SU-DHL-6 (cell line): ENCODE measurements around the gene PRMT5.

Source experiments
- H2AFZ ChIP-seq: fragments of 200-600 bp; sonication (generic); 2 replicates; pipeline ENCODE4 v1.6.1; 2014; ENCODE audit warnings: low read depth, mild to moderate bottlenecking, moderate library complexity, mixed read lengths, antibody characterized with exemption, low read length; ENCODE audit not compliant: severe bottlenecking
- H3F3A ChIP-seq: fragments of 200-600 bp; shearing (Covaris generic); 2 replicates; pipeline ENCODE4 v1.6.0; 2016; ENCODE audit warnings: antibody characterized with exemption, mild to moderate bottlenecking; ENCODE audit not compliant: insufficient read depth
- H3K27ac ChIP-seq: fragments of 200-600 bp; sonication (generic); 2 replicates; pipeline ENCODE4 v1.5.1; 2016; ENCODE audit warnings: low read depth, mild to moderate bottlenecking, low read length, moderate library complexity, mixed read lengths
- H3K27me3 ChIP-seq: fragments of 200-600 bp; sonication (generic), shearing (Covaris generic); 2 replicates; pipeline ENCODE4 v1.6.0; 2014; ENCODE audit warnings: mild to moderate bottlenecking, low read length
- H3K36me3 ChIP-seq: fragments of 200-600 bp; sonication (generic); 2 replicates; pipeline ENCODE4 v1.6.1; 2014; ENCODE audit warnings: mild to moderate bottlenecking, low read length, mixed read lengths
- H3K4me2 ChIP-seq: fragments of 300-600, 200-600 bp; shearing (Covaris generic), sonication (generic); 2 replicates; pipeline ENCODE4 v1.6.0; 2014; ENCODE audit warnings: low read length, low read depth, mild to moderate bottlenecking; ENCODE audit not compliant: poor library complexity, severe bottlenecking
- H3K4me3 ChIP-seq: fragments of 200-600 bp; sonication (generic); 2 replicates; pipeline ENCODE4 v1.5.1; 2014; ENCODE audit warnings: antibody characterized with exemption, low read length, mild to moderate bottlenecking, mixed read lengths; ENCODE audit not compliant: insufficient read depth, poor library complexity, severe bottlenecking
- H3K79me2 ChIP-seq: fragments of 200-600 bp; sonication (generic); 2 replicates; pipeline ENCODE4 v1.6.1; 2014; ENCODE audit warnings: mild to moderate bottlenecking, low read length, moderate library complexity; ENCODE audit not compliant: insufficient read depth
- H3K9ac ChIP-seq: fragments of 200-600 bp; sonication (generic); 2 replicates; pipeline ENCODE4 v1.7.0; 2014; ENCODE audit warnings: mild to moderate bottlenecking, low read length
- H3K9me2 ChIP-seq: fragments of 200-600 bp; sonication (generic); replicated peaks from 2 replicates; pipeline ENCODE4 v1.6.1; 2014; ENCODE audit warnings: low read length; ENCODE audit not compliant: insufficient read depth
- H3K9me3 ChIP-seq: fragments of 200-600 bp; sonication (generic); 2 replicates; pipeline ENCODE4 v1.6.1; 2014; ENCODE audit warnings: low read length, mixed read lengths; ENCODE audit not compliant: insufficient read depth
- H4K20me1 ChIP-seq: fragments of 200-600 bp; sonication (generic); 2 replicates; pipeline ENCODE4 v1.6.1; 2014; ENCODE audit warnings: low read depth, mild to moderate bottlenecking, antibody characterized with exemption, low read length, moderate library complexity, mixed read lengths
- EZH2phosphoT487 ChIP-seq: fragments of 200-600 bp; sonication (generic), shearing (Covaris generic); conservative IDR thresholded peaks from 2 replicates; pipeline ENCODE4 v1.6.1; 2018; ENCODE audit warnings: mild to moderate bottlenecking, antibody characterized with exemption, low read length, moderate library complexity, mixed read lengths
- TF ChIP-seq, protein P1 (sequence below): fragments of 200-600 bp; sonication (generic); IDR thresholded peaks from one replicate; pipeline ENCODE4 v1.5.1; 2017; ENCODE audit warnings: antibody characterized with exemption, mild to moderate bottlenecking, low read length, moderate library complexity; ENCODE audit not compliant: insufficient read depth, poor library complexity, severe bottlenecking

PRMT5 gene

DNA sequence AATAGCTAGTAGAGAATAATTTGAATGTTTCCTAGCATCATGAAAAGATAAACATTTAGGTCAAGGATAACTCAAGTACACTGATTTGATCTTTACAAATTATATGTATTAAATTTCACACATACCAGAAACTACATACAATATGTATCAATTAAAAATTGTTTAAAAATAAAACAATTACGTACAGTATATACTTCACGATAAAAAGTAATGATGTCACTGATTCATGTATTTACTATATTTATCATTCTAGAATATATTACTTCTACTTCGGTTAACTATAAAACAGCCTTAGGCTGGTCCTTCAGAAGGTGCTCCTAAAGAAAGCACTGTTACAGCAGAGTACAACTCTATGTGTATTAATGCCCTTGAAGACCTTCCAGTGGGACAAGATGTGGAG lies 21.7 kb downstream of the PRMT5 start:
- H4K20me1 ChIP-seq: no peaks in the 10 kb centered on the region
- no peak overlapping the region for H3K4me3 ChIP-seq
- no peaks in the 10 kb centered on the region for H3F3A ChIP-seq
- peaks cover 38% of the 10 kb centered on the region for H3K36me3 ChIP-seq
- H2AFZ ChIP-seq: no peak overlapping the region
- TF ChIP-seq, protein P1, sequence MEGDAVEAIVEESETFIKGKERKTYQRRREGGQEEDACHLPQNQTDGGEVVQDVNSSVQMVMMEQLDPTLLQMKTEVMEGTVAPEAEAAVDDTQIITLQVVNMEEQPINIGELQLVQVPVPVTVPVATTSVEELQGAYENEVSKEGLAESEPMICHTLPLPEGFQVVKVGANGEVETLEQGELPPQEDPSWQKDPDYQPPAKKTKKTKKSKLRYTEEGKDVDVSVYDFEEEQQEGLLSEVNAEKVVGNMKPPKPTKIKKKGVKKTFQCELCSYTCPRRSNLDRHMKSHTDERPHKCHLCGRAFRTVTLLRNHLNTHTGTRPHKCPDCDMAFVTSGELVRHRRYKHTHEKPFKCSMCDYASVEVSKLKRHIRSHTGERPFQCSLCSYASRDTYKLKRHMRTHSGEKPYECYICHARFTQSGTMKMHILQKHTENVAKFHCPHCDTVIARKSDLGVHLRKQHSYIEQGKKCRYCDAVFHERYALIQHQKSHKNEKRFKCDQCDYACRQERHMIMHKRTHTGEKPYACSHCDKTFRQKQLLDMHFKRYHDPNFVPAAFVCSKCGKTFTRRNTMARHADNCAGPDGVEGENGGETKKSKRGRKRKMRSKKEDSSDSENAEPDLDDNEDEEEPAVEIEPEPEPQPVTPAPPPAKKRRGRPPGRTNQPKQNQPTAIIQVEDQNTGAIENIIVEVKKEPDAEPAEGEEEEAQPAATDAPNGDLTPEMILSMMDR: no peak
- TF ChIP-seq EZH2phosphoT487: no peak
- no peak overlapping the region for H3K27ac ChIP-seq
- H3K9me3 ChIP-seq: no peaks in the 10 kb centered on the region
- H3K27me3 ChIP-seq: no peaks in the 10 kb centered on the region
- H3K9ac ChIP-seq: no peak overlapping the region
- peaks cover 20% of the 10 kb centered on the region for H3K79me2 ChIP-seq
- no peaks in the 10 kb centered on the region for H3K9me2 ChIP-seq
- H3K4me2 ChIP-seq: no peak overlapping the region

DNA sequence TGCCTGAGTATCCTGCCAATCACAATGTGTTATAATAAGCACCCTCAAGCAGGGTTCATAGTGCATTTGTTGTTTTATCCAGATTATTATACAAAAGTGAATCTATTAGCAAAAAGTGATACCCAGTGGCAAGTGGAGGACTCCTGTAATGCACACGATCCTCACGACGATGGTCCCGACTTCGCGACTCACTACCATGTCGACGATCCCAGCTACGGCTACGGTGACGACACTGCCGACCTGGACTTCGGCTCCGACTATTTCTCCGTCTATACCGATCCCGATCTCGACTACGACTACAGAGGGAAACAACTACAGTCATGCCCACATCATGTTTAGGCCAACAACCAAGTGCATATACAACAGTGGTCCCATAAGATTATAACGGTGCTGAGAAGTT lies 23.1 kb downstream of the PRMT5 start:
- Histone ChIP-seq H3F3A (0 out of 2 replicates have a peak, but pooled peaks cover 4% of the 10 kb centered on the region), H3K36me3 (peaks cover 41% of the 10 kb centered on the region), H3K9me2 (no peaks in the 10 kb centered on the region)

DNA sequence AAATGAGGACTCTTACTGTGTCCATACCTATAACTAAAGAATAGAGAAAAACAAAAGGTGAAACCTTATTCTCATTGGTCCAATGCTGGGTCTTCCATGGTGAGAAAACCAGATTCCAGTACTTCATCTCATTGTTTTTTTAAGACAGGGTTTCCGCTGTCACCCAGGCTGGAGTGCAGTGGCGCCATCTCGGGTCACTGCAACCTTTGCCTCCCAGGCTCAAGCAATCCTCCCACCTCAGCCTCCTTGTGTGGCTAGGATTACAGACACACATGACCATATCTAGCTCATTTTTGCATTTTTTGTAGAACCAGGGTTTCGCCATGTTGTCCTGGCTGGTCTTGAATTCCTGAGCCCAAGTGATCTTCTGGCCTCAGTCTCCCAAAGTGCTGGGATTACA lies 23.5 kb downstream of the PRMT5 start:
- 0 out of 2 replicates have a peak, but pooled peaks cover 4% of the 10 kb centered on the region for H3F3A ChIP-seq
- H3K9me3 ChIP-seq: no peaks in the 10 kb centered on the region
- H3K27ac ChIP-seq: no peak overlapping the region
- no peak overlapping the region for H2AFZ ChIP-seq
- TF ChIP-seq, protein P1: no peak
- no peak for TF ChIP-seq EZH2phosphoT487
- H3K9me2 ChIP-seq: no peaks in the 10 kb centered on the region
- H3K79me2 ChIP-seq: peaks cover 2% of the 10 kb centered on the region
- H4K20me1 ChIP-seq: no peaks in the 10 kb centered on the region
- H3K4me3 ChIP-seq: no peak overlapping the region
- H3K27me3 ChIP-seq: no peaks in the 10 kb centered on the region
- peaks cover 38% of the 10 kb centered on the region for H3K36me3 ChIP-seq
- H3K4me2 ChIP-seq: no peak overlapping the region
- H3K9ac ChIP-seq: no peak overlapping the region

More for the DNA sequence above, 23.1 kb downstream of the PRMT5 start:
- Histone ChIP-seq H4K20me1 (no peaks in the 10 kb centered on the region), H3K4me3 (no peak overlapping the region), H3K9ac (no peak overlapping the region), H2AFZ (no peak overlapping the region), H3K79me2 (peaks cover 7% of the 10 kb centered on the region), H3K27me3 (no peaks in the 10 kb centered on the region), H3K27ac (no peak overlapping the region), H3K9me3 (no peaks in the 10 kb centered on the region), H3K4me2 (no peak overlapping the region)
- TF ChIP-seq, protein P1: no peak
- no peak for TF ChIP-seq EZH2phosphoT487
